Measurements from ENCODE around the gene NUP210L. TPM values are rescaled to one million over a fixed set of nuclear protein-coding genes. Genes with fewer than 3 reads are reported as not detected.

Gene NUP210L
- total and polyA plus RNA-seq, 2 of the 13 experiments (the other 11 are each of a cell fraction or from before 2014, with no cell fraction given): not detected

GRCh38 chr1:153946622-153947241 is 208.1 kb downstream of the NUP210L start, which contains the start of gene DENND4B (continued):
- TF ChIP-seq ZBTB3 (CRISPR knock-in tag; IDR thresholded peaks at IDR 0.05; ENCODE audit: borderline replicate concordance, low read depth) (no peak), ZZZ3 (CRISPR knock-in tag; IDR thresholded peaks at IDR 0.05; ENCODE audit: borderline replicate concordance) (peak; percentile 70; the same call in 1 of the 2 replicates), IRF9 (CRISPR knock-in tag; IDR thresholded peaks at IDR 0.05; ENCODE audit: borderline replicate concordance) (no peak), MXD3 (CRISPR knock-in tag; IDR thresholded peaks at IDR 0.05) (peak; percentile 37; the same call in 1 of the 2 replicates), DMAP1 (CRISPR knock-in tag; IDR thresholded peaks at IDR 0.05) (peak; percentile 14), PBX3 (CRISPR knock-in tag; IDR thresholded peaks at IDR 0.05; ENCODE audit: borderline replicate concordance) (no peak), ZNF687 (CRISPR knock-in tag; IDR thresholded peaks at IDR 0.05) (peak; percentile 64), ZNF615 (CRISPR knock-in tag; IDR thresholded peaks at IDR 0.05; ENCODE audit: borderline replicate concordance) (no peak), ELF3 (CRISPR knock-in tag; IDR thresholded peaks at IDR 0.05) (peak; percentile 69), E2F2 (CRISPR knock-in tag; IDR thresholded peaks at IDR 0.05; ENCODE audit: borderline replicate concordance) (no peak), ZSCAN25 (CRISPR knock-in tag; IDR thresholded peaks at IDR 0.05) (0 out of 2 replicates have a peak, but pooled peaks have one; percentile 45), XBP1 (CRISPR knock-in tag; IDR thresholded peaks at IDR 0.05) (no peak), ZNF335 (CRISPR knock-in tag; IDR thresholded peaks at IDR 0.05) (0 out of 2 replicates have a peak, but pooled peaks have one; percentile 50), MLX (CRISPR knock-in tag; IDR thresholded peaks at IDR 0.05) (no peak), ZNF343 (CRISPR knock-in tag; IDR thresholded peaks at IDR 0.05) (peak; percentile 53; the same call in 1 of the 2 replicates), ZNF788 (CRISPR knock-in tag; IDR thresholded peaks at IDR 0.05; ENCODE audit: borderline replicate concordance) (peak; percentile 75; the same call in 1 of the 2 replicates), NR2F1 (CRISPR knock-in tag; IDR thresholded peaks at IDR 0.05) (peak; percentile 52 to 64; a peak in 3 of 4 replicates), RNF2 (conservative IDR thresholded peaks at IDR 0.05; ENCODE audit: low read depth) (no peak), ZNF34 (CRISPR knock-in tag; IDR thresholded peaks at IDR 0.05; ENCODE audit: borderline replicate concordance) (no peak)

Data from HepG2 (cell line).